Iris pigment epithelial cell (primary cell): ENCODE data around the gene HACD1.
A peak's percentile ranks its signal among the peaks of the same experiment; 100 is the strongest.
"Not testable (repeated sequence)": the region's sequence is repeated elsewhere in the genome, so short reads cannot be mapped to it uniquely, and the experiment has no call there.

Source experiments
- DNase-seq: peaks from one replicate; pipeline ENCODE4 v3.0.0-alpha.2; 2011; ENCODE audit warnings: low read depth

HACD1 gene

DNA sequence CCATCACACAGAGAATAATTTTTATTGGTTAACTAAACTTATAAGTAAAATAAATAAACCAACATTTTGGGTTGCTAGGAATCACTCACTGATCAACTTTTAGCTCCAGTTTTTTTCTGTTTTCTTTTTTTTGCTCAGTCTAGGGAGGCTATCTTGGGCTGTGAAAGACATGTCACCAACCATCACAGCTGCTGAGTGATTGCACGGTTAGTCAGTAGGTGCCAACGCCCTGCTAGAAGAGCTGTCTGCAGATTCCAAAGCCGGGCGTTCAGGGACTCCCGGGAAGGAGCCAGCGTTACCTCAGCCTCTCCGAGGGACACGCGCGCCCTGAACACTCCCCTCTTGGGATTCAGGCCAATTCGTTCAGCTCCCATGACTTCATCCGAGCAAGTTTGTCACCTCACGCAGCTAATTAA, 26.2 kb upstream of the HACD1 start:
- DNase-seq = peak; percentile 81

DNA sequence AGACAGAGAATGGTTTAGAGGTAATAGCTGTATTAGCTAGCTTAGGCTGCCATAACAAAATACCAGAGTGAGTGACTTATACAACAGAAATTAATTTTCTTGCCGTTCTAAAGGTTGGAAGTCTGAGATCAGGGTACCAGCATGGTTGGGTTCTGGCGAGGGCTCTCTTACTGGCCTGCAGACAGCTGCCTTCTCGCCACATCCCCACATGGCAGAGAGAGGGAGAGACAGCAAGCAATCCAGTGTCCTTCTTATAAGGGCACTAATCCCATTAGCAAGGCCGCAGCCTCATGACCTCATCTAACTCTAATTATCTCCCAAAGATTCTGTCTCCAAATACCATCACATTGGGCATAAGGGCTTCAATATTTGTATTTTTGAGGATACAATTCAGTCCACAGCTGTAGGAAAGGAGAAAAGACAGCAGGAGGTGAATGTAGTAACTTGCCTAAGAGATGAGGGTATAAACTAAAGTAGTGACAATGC, 23.2 kb upstream of the HACD1 start:
- DNase-seq = no peak

DNA sequence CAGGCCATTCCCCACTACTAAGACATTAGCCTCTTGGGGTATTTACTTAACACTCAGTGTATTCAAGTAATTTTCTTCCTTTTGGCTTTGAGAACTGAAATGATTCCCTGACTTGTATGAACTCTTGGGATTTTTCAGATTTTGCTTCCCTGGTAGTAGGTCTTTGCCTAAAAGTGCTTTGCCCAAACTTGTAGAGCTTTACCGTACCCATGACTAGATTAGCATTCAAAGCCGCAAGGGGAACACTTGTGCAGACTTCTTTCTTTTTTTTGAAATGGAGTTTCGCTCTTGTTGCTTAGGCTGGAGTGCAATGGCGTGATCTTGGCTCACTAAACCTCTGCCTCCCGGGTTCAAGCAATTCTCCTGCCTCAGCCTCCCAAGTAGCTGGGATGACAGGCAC, 20.7 kb upstream of the HACD1 start:
- no peak for DNase-seq

- no peak for DNase-seq
These were observed 16.2 kb upstream of the HACD1 start for GRCh38 chr10:17633353-17633752.

DNA sequence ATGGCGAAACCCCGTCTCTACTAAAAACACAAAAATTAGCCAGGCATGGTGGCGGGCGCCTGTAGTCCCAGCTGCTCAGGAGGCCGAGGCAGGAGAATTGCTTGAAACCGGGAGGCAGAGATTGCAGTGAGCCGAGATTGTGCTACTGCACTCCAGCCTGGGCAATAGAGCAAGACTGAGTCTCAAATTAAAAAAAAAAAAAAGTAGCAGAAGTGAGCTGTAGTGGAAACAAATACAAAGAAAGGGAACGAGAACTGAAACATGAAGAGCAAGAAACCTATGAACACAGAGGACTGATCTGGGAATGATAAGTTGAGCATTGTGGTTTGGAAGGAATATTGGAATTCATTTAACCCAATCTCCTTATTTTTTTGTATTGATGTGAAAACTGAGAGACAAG, 15.4 kb upstream of the HACD1 start:
- DNase-seq = not testable (repeated sequence)

DNA sequence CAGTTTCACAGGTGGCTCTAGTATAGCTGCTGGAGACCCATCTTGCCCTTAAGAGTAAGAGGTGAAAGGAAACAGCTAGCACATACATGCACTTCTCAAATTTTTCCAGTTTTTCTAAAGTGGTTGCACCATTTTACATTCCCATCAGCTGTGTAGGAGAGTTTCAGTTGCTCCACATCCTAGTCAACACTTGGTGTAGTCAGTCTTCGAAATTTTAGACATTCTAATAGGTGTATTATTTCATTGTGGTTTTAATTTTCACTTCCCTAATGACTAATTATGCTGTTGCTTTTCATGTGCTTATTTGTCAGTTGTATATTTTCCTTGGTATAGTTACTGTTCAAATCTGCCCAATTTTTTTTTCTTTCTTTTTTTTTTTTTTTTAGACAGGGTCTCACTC, 9.5 kb upstream of the HACD1 start:
- DNase-seq = no peak

DNA sequence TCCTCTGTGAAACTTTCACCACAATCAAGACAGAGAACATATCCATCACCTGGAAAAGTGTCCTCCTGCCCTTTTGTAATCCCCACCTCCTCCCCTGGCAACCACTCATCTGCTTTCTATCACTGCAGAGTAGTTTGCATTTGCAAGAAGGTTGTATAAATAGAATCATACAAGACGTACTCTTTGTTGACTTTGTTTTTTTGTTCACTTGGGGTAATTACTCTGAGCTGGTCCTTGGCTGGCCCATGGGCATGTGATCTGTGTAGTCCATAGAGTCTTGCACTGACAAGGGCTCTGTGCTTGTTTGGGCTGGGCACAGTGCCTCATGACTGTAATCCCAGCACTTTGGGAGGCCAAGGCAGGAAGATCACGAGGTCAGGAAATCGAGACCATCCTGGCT, 7.8 kb upstream of the HACD1 start:
- no peak for DNase-seq

DNA sequence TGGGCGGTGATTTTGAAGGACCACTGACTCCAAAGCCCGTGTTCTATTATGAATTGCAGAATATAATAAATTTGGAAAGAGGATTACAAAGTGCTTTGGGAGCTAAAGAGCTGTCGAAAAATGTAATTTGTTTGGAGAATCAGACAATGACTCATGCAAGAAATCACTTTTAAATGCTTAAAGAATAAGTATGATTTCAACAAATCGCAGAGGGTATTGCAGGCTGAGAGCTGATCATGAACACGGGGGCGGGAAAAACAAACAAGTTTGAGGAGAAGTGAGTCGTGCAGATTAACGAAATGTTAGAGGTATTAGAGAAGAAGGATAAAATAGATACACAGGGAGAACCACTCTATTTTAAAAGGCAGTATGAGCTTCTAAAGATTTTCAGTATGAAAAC, 4.9 kb upstream of the HACD1 start:
- DNase-seq = peak; percentile 24

DNA sequence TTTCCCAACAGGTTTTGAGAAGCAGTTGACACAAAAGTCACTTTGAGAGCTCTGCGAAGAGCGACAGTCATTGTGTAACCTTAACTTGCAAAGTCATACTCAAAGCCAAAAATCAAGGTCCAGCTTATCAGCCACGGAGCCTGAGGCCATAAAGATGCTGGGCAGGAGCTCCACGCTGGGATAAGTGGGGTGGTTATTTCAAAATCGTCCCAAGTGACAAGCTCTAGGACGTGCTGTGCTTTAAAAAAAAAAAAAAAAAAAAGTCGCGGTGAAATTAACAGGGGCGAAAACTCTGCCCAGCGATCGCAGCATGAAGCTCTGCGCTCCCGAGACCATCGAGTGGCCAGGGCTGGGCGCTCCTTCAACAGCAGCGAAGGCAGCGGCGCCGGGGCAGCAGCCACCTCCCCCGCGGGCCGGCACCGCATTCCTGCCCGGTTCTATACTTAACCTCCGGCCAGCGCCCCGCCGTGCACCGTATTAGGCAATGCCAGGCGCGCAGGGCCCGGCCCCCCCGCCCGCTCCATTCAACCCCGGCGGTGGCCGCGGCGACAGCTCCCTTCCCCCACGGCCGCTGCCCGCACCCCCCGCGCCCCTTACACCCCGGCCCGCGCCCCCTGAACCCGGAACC, 657 bp downstream of the HACD1 start:
- DNase-seq = peak; percentile 41

DNA sequence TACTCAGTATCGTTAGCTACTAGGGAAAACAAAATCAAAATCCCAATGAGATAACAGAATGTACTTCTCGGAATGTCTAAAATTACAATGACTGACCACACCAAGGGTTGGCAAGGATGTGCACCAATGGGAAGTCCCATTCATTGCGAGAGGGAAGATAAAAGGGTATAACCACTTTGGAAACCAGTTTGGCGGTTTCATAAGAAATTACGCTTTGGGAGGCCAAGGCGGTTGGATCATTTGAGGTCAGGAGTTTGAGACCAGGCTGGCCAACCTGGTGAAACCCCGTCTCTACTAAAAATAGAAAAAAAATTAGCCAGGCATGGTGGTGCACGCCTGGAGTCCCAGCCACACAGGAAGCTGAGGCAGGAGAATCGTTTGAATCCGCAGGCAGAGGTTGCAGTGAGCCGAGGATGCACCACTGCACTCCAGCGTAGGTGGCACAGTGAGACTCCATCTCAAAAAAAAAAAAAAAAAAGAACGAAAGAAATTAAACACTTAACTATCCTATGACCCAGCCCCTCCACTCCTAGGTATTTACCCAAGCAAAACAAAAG, 7.6 kb downstream of the HACD1 start:
- no peak for DNase-seq

GRCh38 chr10:17607603-17608332, 9.4 kb downstream of the HACD1 start:
- DNase-seq = peak; percentile 57

- DNase-seq = no peak
These were observed 10.1 kb downstream of the HACD1 start for GRCh38 chr10:17607060-17607459.

DNA sequence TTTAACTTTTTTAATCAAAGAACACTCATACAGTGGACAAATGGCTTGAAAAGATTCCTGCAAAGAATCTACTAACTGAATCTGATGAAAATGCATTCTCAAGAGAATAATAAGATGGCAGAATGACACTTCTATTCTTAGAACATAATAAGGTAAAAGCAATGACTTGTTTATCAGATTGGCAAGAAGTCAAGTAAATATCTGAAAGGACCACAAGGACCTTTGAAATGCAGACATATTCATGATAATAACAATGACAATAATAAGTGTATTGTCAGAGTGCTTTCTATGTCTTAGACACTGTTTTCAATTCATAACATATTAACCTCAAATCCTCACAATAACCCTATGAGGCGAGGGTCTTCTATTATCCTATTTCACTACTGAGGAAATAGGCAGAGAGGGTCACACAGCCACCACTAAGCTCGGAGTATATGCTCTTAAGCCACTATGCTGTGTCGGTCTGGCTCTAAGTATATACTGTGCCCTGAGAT, 10.6 kb downstream of the HACD1 start:
- DNase-seq = no peak

- no peak for DNase-seq
These were observed 11.2 kb downstream of the HACD1 start for GRCh38 chr10:17605936-17606335.

DNA sequence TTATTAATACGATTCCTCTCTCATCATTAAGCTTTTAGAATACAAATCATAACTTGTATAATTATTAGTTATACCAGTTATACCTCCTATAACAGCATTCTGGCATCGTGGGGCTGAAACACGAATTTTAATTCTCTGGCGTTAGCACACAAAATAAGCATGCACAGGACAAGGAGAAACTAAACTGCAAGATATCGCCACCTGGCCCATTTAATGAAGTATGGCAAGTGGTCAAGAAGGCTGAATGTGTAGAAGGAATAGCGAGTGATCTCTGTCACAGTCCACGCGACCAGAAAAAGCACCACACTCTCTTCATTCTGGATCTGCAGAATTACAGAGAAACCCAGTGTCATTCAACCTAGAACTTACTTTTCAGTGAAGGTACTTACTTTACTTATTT, 18.1 kb downstream of the HACD1 start:
- DNase-seq = peak; percentile 55

DNA sequence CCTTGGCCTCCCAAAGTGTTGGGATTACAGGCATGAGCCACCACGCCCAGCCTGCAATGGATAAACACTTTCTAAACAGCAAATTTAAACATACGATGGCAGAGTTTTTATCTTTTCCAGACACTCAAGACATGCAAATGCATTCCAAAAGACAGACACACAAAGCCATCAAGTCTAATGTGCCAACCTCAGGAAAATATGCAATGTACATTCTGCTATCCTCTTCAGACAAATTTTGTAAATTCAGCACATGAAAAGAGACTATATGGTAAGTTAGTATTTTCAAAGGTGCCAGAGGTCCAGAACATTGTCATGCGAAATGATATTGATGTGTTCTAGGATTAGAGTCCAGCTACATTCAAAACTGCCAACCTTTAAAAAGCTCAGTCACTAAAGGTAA, 19.8 kb downstream of the HACD1 start:
- DNase-seq = no peak

DNA sequence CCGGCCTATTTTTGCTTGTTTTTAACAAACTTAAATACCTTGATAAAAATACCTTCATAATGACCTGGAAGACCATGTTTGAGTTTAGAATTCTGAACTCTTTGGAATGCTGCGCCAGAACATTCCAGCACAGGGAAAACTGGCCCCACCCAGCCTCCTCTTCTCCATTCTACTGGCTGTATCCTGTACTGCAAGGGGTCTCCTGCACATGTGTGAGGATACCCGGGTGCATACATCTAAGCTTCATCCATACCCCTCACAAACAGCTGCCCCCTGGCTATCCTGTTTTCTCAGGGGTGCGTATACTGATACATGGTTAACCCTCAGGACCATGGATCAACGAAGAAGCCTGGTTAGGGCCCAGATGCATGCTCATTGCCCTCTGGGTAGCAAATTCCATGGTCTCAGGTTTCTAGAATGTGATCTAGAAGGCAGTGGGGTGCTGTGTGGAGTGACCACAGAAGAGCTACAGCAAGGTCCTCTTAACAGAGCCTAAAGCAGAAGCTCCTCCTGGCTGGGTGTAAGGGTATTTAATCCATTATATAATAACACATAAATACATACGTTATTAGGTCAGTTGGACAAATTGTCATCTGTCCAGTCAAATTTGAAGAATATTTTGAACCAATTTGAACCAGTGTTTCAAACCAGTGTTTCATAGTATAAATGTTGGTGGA, 26.1 kb downstream of the HACD1 start:
- no peak for DNase-seq

DNA sequence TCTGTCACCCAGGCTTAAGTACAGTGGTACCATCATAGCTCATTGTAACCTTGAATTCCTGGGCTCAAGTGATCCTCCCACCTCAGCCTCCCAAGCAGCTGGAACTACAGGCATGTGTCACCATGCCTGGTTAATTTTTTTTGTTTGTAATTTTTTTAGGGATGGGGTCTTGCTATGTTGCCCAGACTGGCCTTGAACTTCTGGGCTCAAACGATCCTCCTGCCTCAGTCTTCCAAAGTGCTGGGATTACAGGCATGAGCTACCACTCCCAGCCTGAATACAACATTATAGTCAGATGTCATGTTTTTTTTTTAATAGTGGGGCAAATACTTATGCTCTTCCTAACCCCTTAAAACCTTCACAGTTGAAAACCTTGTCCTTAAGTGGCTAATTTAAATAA, 27.9 kb downstream of the HACD1 start:
- DNase-seq = not testable (repeated sequence)

GRCh38 chr10:17588420-17588819, 28.8 kb downstream of the HACD1 start:
- no peak for DNase-seq

DNA sequence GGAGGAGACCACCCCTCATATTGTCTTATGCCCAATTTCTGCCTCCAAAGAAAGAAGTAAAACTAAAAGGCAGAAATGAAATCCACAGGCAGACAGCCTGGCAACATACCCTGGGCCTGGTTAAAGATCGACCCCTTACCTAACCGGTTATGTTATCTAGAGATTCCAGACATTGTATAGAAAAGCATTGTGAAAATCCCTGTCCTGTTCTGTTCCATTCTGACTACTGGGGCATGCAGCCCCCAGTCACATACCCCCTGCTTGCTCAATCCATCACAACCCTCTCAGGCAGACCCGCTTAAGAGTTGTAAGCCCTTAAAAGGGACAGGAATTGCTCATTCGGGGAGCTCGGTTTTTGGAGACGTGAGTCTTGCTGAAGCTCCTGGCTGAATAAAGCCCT, 29.9 kb downstream of the HACD1 start:
- DNase-seq = not testable (repeated sequence)

DNA sequence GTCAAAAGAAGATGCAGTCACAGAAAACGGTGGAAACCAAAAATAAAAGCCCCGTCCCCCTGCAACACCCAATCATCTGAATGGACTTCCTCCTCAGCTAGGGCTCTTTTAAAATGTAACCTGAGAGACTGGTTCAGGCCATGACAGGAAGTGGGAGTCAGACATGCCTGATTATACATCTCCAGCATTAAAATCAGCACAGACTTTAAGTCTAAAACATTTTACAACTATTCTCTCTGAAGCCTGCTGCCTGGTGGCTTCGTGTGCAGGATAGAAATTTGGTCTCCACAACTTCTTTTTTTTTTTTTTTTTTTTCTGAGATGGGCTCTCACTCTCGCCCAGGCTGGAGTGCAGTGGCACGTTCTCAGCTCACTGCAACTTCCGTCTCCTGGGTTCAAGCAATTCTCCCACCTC, 30.3 kb downstream of the HACD1 start:
- DNase-seq = peak; percentile 37

- no peak for DNase-seq
These were observed 32.2 kb downstream of the HACD1 start for GRCh38 chr10:17585016-17585415.

DNA sequence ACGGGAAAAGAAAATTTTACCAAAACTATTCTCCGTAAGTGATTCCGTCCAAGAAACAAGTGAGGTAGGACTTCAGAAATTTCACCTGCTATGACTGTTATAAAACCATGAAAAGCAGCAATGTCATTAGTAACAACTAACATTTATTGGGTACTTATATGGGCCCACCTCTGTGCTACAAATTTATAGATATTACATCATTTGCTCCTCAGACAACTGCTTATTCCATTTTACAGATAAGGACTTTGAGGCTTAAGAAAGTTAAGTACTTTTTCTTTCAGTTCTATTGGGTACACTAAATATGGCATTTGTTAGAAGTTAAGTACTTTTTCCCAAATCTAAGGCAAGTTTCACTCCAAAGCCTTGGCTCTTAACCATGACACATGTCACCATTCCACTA, 36.3 kb downstream of the HACD1 start:
- DNase-seq = no peak
